Adipocyte (in vitro differentiated cells): Measurements from ENCODE around the gene BOLL.
"Not testable (repeated sequence)": the region's sequence is repeated elsewhere in the genome, so short reads cannot be mapped to it uniquely, and the experiment has no call there.

Source experiments
- DNase-seq: peaks from one replicate; pipeline ENCODE4 v3.0.0-alpha.2; 2015; ENCODE audit warnings: low read depth
- H3K27me3 ChIP-seq: replicated peaks from 2 replicates; pipeline ENCODE4 v1.7.0; 2013; ENCODE audit warnings: mild to moderate bottlenecking, low read length, moderate library complexity; ENCODE audit not compliant: control insufficient read depth, insufficient read depth
- H3K36me3 ChIP-seq: 2 replicates; pipeline ENCODE4 v1.7.0; 2013; ENCODE audit warnings: low read length, mild to moderate bottlenecking, moderate library complexity; ENCODE audit not compliant: control insufficient read depth, insufficient read depth, severe bottlenecking
- H3K4me1 ChIP-seq: 2 replicates; pipeline ENCODE4 v1.7.0; 2013; ENCODE audit warnings: mild to moderate bottlenecking, low read length, moderate library complexity; ENCODE audit not compliant: control insufficient read depth, insufficient read depth
- H3K4me3 ChIP-seq: 2 replicates; pipeline ENCODE4 v1.7.0; 2013; ENCODE audit warnings: mild to moderate bottlenecking, low read length, moderate library complexity
- H3K9ac ChIP-seq: 2 replicates; pipeline ENCODE4 v1.7.0; 2013; ENCODE audit warnings: mild to moderate bottlenecking, low read length, moderate library complexity
- H3K9me3 ChIP-seq: 2 replicates; pipeline ENCODE4 v1.7.0; 2013; ENCODE audit warnings: mild to moderate bottlenecking, low read length, moderate library complexity; ENCODE audit not compliant: control insufficient read depth

The BOLL gene

GRCh38 chr2:197717863-197718262 is 67.3 kb downstream of the BOLL start:
- H3K9me3 ChIP-seq, result no peaks in the 10 kb centered on the region
- H3K27me3 ChIP-seq, result no peaks in the 10 kb centered on the region
- no peak overlapping the region for H3K9ac ChIP-seq
- H3K36me3 ChIP-seq, result no peaks in the 10 kb centered on the region
- H3K4me3 ChIP-seq, result no peak overlapping the region
- no peak for DNase-seq
- H3K4me1 ChIP-seq, result no peaks in the 10 kb centered on the region

DNA sequence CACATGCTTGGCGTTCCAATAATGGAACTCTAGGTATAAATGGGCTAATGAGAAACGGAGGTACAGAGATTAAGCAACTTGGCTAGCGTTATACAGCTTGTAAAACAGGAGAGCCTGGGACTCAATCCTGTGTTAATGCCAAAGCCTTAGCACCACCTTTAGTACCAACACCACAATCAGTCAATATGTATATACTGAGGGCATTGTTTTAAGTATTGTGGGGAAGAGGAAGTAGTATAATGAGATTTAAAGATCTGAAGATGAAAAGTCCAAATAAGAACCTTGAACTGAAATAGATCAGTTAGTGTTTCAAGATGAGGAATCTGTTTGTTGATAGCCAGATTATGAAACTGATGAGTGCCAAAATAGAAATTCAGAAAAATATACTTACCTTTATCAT is 71.8 kb downstream of the BOLL start:
- Histone ChIP-seq H3K9ac (no peak overlapping the region), H3K4me1 (peaks cover 14% of the 10 kb centered on the region), H3K4me3 (no peak overlapping the region), H3K27me3 (no peaks in the 10 kb centered on the region), H3K9me3 (no peaks in the 10 kb centered on the region), H3K36me3 (peaks cover 7% of the 10 kb centered on the region)
- DNase-seq, result no peak

DNA sequence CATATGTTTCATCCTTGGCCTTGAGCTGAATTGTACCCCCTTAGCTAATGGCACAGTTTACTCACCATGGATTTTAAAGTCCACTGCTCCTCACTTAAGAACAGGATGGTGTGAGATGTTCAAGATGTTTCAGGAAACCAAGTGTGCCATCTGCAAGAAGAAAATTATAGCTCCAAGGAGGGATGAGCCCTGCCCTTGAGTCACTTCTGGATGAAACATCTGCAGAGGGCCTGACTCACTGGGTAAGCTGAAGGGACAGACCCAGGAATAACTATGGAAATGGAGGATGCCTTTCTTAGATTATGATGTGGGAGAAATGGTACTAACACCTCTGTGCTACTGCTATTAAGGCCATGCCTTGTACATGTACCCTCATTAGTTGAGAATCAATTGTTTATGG is 73.5 kb downstream of the BOLL start:
- H3K36me3 ChIP-seq, result peaks cover 7% of the 10 kb centered on the region
- no peaks in the 10 kb centered on the region for H3K27me3 ChIP-seq
- H3K9ac ChIP-seq, result no peak overlapping the region
- H3K4me3 ChIP-seq, result no peak overlapping the region
- H3K4me1 ChIP-seq, result peaks cover 31% of the 10 kb centered on the region
- no peaks in the 10 kb centered on the region for H3K9me3 ChIP-seq
- DNase-seq, result no peak

GRCh38 chr2:197710424-197711042 is 74.6 kb downstream of the BOLL start:
- no peak for DNase-seq
- no peaks in the 10 kb centered on the region for H3K9me3 ChIP-seq
- no peaks in the 10 kb centered on the region for H3K27me3 ChIP-seq
- peaks cover 7% of the 10 kb centered on the region for H3K36me3 ChIP-seq
- no peak overlapping the region for H3K4me3 ChIP-seq
- no peak overlapping the region for H3K9ac ChIP-seq
- H3K4me1 ChIP-seq, result peaks cover 38% of the 10 kb centered on the region

DNA sequence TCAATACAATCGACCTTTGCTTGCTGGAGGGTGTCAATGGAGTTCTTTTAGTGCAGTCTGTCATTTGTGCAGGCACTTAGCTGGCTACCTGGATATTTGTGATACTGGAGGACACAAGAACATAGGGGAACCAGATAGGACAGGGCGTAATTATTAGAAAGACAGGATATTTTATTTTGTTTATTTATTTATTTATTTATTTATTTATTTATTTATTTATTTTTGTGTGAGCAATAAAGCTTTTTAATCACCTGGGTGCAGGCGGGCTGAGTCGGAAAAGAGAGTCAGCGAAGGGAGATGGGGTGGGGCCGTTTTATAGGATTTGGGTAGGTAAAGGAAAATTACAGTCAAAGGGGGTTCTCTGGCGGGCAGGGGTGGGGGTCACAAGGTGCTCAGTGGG is 76.0 kb downstream of the BOLL start:
- DNase-seq, result not testable (repeated sequence)
- H3K4me3 ChIP-seq, result peak overlapping the region; percentile 98
- peaks cover 38% of the 10 kb centered on the region for H3K4me1 ChIP-seq

GRCh38 chr2:197708331-197708730 is 76.8 kb downstream of the BOLL start:
- Histone ChIP-seq H3K27me3 (no peaks in the 10 kb centered on the region), H3K9me3 (no peaks in the 10 kb centered on the region), H3K9ac (peak overlapping the region; percentile 90), H3K4me1 (peaks cover 38% of the 10 kb centered on the region), H3K4me3 (peak overlapping the region; percentile 98), H3K36me3 (peaks cover 7% of the 10 kb centered on the region)
- DNase-seq, result peak; percentile 71

More for the DNA sequence above, 76.0 kb downstream of the BOLL start:
- not testable (repeated sequence) for H3K9ac ChIP-seq, H3K9me3 ChIP-seq, H3K27me3 ChIP-seq, H3K36me3 ChIP-seq

- H3K4me3 ChIP-seq, result peak overlapping the region; percentile 98
- peak; percentile 78 for DNase-seq
- H3K9ac ChIP-seq, result peak overlapping the region; percentile 90
- peaks cover 7% of the 10 kb centered on the region for H3K36me3 ChIP-seq
- no peaks in the 10 kb centered on the region for H3K9me3 ChIP-seq
- H3K4me1 ChIP-seq, result peaks cover 38% of the 10 kb centered on the region
- no peaks in the 10 kb centered on the region for H3K27me3 ChIP-seq
These were observed 77.6 kb downstream of the BOLL start for GRCh38 chr2:197707316-197708213.

- Histone ChIP-seq H3K36me3 (peaks cover 3% of the 10 kb centered on the region), H3K9me3 (no peaks in the 10 kb centered on the region), H3K9ac (peak overlapping the region; percentile 90), H3K4me1 (peaks cover 38% of the 10 kb centered on the region), H3K27me3 (no peaks in the 10 kb centered on the region), H3K4me3 (peak overlapping the region; percentile 98)
- DNase-seq, result peak; percentile 16
These were observed 78.3 kb downstream of the BOLL start for GRCh38 chr2:197706839-197707207.

- no peaks in the 10 kb centered on the region for H3K9me3 ChIP-seq
- H3K36me3 ChIP-seq, result peaks cover under 1% of the 10 kb centered on the region
- peak overlapping the region; percentile 90 for H3K9ac ChIP-seq
- peak overlapping the region; percentile 98 for H3K4me3 ChIP-seq
- no peaks in the 10 kb centered on the region for H3K27me3 ChIP-seq
- peaks cover 32% of the 10 kb centered on the region for H3K4me1 ChIP-seq
- DNase-seq, result peak; percentile 52
These were observed 78.9 kb downstream of the BOLL start for GRCh38 chr2:197705912-197706838.

GRCh38 chr2:197705121-197705911 is 79.8 kb downstream of the BOLL start, which contains the start of gene MARS2:
Gene MARS2 (plus strand): TSS chr2:197705369. CDS start chr2:197705406, 37 bp downstream.
- DNase-seq, result peak; percentile 97
- H3K36me3 ChIP-seq, result no peaks in the 10 kb centered on the region
- no peaks in the 10 kb centered on the region for H3K27me3 ChIP-seq
- H3K4me3 ChIP-seq, result peak within 1 kb of the TSS; percentile 98
- peak within 1 kb of the TSS; percentile 94 for H3K9ac ChIP-seq
- H3K4me1 ChIP-seq, result peaks cover 32% of the 10 kb centered on the region
- no peaks in the 10 kb centered on the region for H3K9me3 ChIP-seq
